Omental fat pad (tissue), 4 donors: ENCODE measurements around the gene PLOD1. TPM values are rescaled to one million over a fixed set of nuclear protein-coding genes. Genes with fewer than 3 reads are reported as not detected.

Source experiments
- ATAC-seq: fragments of 150-250 bp; one replicate; pipeline ENCODE4 v1.9.1; 2016; ENCODE audit warnings: mild to moderate bottlenecking, moderate library complexity; ENCODE audit not compliant: low FRiP score
- DNase-seq: peaks from one replicate; pipeline ENCODE4 v3.0.0-alpha.2; 2019; ENCODE audit warnings: low spot score
- CTCF ChIP-seq, 3 donors: fragments of 450-650 bp; IDR thresholded peaks; one replicate each; pipeline ENCODE4 v1.5.1; 2016 to 2017; ENCODE audit warnings: antibody characterized with exemption in 3 of 3, mild to moderate bottlenecking in 3 of 3, moderate library complexity in 2 of 3
- total RNA-seq, 4 donors: library from RNA; depleted of rRNA; stranded (reverse); fragments of >200 nt; gene quantifications; one replicate each; pipeline ENCODE4 v1.1.0, GENCODE V29; 2016

PLOD1 gene
- total RNA-seq, 4 donors from 2014 or later, result 60.8 to 142 (median 69.0) TPM

DNA sequence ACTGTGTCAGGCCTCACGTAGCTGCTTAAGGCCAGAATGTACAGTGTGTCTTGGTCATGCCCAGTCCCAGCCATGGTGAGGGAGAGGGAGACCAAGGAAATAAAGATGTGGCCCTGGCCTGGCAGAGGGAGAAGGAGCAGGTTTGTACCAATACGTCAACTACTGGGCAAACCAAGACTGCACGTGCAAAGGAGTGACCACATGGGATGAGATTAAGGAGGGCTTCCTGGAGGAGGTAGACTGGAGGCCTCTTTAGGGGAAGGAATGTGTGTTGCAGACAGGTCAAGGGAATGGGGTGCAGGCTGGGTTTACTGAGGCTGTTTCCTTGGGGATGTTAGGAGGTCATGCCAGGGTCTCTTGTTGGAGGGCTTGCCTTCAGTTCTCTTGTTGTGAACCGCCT, 7.8 kb downstream of the PLOD1 start:
- ATAC-seq (no peak), DNase-seq (no peak)
- no peak for TF ChIP-seq CTCF (IDR thresholded peaks at IDR 0.05)

- TF ChIP-seq CTCF (IDR thresholded peaks at IDR 0.05), result no peak
- no peak for ATAC-seq
- no peak for DNase-seq
Measured at GRCh38 chr1:11943619-11944018, 9.1 kb downstream of the PLOD1 start.

GRCh38 chr1:11944358-11944931, 9.9 kb downstream of the PLOD1 start:
- ATAC-seq (no peak), DNase-seq (no peak)
- TF ChIP-seq CTCF (IDR thresholded peaks at IDR 0.05), result no peak

DNA sequence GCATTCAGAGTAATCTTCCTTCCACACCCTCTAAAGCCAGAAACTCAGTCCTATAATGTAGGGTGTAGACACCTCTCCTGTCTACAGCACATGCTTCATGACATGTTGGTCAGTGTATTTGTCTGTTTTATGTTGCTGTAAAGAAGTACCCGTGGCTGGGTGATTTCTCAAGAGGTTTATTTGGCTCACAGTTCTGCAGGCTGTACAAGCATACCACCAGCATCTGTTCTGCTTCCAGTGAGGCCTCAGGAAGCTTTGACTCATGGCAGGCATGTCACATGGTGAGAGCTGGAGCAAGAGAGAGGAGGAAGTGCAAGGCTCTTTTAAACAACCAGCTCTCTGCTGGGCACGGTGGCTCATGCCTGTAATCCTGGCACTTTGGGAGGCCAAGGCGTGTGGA, 12.1 kb downstream of the PLOD1 start:
- no peak for DNase-seq
- TF ChIP-seq CTCF (IDR thresholded peaks at IDR 0.05), result no peak
- ATAC-seq, result no peak

GRCh38 chr1:11948822-11949458, 14.4 kb downstream of the PLOD1 start:
- no peak for DNase-seq
- TF ChIP-seq CTCF (IDR thresholded peaks at IDR 0.05), result no peak
- ATAC-seq, result no peak

DNA sequence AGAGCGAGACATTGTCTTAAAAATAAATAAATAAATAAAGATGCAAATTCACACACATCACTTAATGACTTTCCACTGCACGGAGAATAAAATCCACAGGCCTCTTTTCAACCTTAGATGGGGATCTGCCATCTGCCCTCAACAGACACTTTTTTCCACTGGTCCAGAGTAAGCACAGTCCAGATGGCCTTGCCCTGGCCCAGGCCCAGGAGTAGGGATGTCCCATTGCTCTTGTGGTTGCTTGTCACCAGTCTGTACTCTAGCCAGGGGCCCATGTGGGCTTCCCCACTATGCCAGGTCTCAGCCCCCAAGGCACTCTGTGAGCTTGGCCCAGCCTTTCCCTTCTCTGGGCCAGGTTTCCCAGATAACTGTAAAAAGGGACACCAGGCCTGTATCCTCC, 17.4 kb downstream of the PLOD1 start:
- ATAC-seq, result no peak
- TF ChIP-seq CTCF (IDR thresholded peaks at IDR 0.05), result no peak

GRCh38 chr1:11952455-11953109, 18.1 kb downstream of the PLOD1 start:
- ATAC-seq (no peak), DNase-seq (no peak)
- no peak for TF ChIP-seq CTCF (IDR thresholded peaks at IDR 0.05)

More for the DNA sequence above, 17.4 kb downstream of the PLOD1 start:
- DNase-seq, result no peak
